ENCODE results near the gene PPP1R14C.

Gene PPP1R14C

GRCh38 chr6:150272264-150272975 is 129.6 kb downstream of the PPP1R14C start:
- no peak for DNase-seq (ENCODE audit: low read depth)
- H3K4me3 ChIP-seq (replicated peaks; ENCODE audit: low read depth, low read length) = no peak overlapping the region
- TF ChIP-seq CTCF (IDR thresholded peaks at IDR 0.05; ENCODE audit: low read length, missing control alignments) = no peak

- no peak for DNase-seq (ENCODE audit: low read depth)
Observed at GRCh38 chr6:150272976-150273315, 130.1 kb downstream of the PPP1R14C start.

GRCh38 chr6:150273457-150274309 is 130.8 kb downstream of the PPP1R14C start:
- TF ChIP-seq CTCF (IDR thresholded peaks at IDR 0.05; ENCODE audit: low read length, missing control alignments) = no peak
- no peak overlapping the region for H3K4me3 ChIP-seq (replicated peaks; ENCODE audit: low read depth, low read length)
- no peak for DNase-seq (ENCODE audit: low read depth)

More at GRCh38 chr6:150272976-150273315, 130.1 kb downstream of the PPP1R14C start:
- TF ChIP-seq CTCF (IDR thresholded peaks at IDR 0.05; ENCODE audit: low read length, missing control alignments) = no peak
- H3K4me3 ChIP-seq (replicated peaks; ENCODE audit: low read depth, low read length) = no peak overlapping the region

GRCh38 chr6:150275489-150275888 is 132.6 kb downstream of the PPP1R14C start:
- no peak for DNase-seq (ENCODE audit: low read depth)
- TF ChIP-seq CTCF (IDR thresholded peaks at IDR 0.05; ENCODE audit: low read length, missing control alignments) = no peak
- H3K4me3 ChIP-seq (replicated peaks; ENCODE audit: low read depth, low read length) = no peak overlapping the region

- TF ChIP-seq CTCF (IDR thresholded peaks at IDR 0.05; ENCODE audit: low read length, missing control alignments) = no peak
- H3K4me3 ChIP-seq (replicated peaks; ENCODE audit: low read depth, low read length) = no peak overlapping the region
- DNase-seq (ENCODE audit: low read depth) = no peak
Observed at GRCh38 chr6:150276168-150276936, 133.5 kb downstream of the PPP1R14C start.

- no peak for DNase-seq (ENCODE audit: low read depth)
- no peak for TF ChIP-seq CTCF (IDR thresholded peaks at IDR 0.05; ENCODE audit: low read length, missing control alignments)
- H3K4me3 ChIP-seq (replicated peaks; ENCODE audit: low read depth, low read length) = no peak overlapping the region
Observed at GRCh38 chr6:150276937-150277742, 134.3 kb downstream of the PPP1R14C start.

Data from fibroblast of pulmonary artery (primary cell).